HepG2 (cell line): Measurements from ENCODE around the gene MYO7A. TPM values are rescaled to one million over a fixed set of nuclear protein-coding genes. Genes with fewer than 3 reads are reported as not detected.

Experiments used
- ARHGAP35 ChIP-seq: sonication (generic); formaldehyde crosslinking; IDR thresholded peaks from 2 replicates; pipeline ENCODE4 v1.9.0; 2022; ENCODE audit warnings: mild to moderate bottlenecking, inconsistent platforms, moderate library complexity, missing genetic modification reagents, borderline replicate concordance
- ARNTL ChIP-seq: sonication (generic); formaldehyde crosslinking; IDR thresholded peaks from 2 replicates; pipeline ENCODE4 v1.4.0; 2020; ENCODE audit warnings: mild to moderate bottlenecking, missing genetic modification reagents
- CC2D1A ChIP-seq: sonication (generic); formaldehyde crosslinking; IDR thresholded peaks from 2 replicates; pipeline ENCODE4 v1.8.1; 2023; ENCODE audit warnings: mild to moderate bottlenecking, missing genetic modification reagents
- CENPT ChIP-seq: sonication (generic); formaldehyde crosslinking; IDR thresholded peaks from 2 replicates; pipeline ENCODE4 v1.8.0; 2022; ENCODE audit warnings: low read depth, mild to moderate bottlenecking, moderate library complexity, missing genetic modification reagents
- EED ChIP-seq: sonication (generic); formaldehyde crosslinking; IDR thresholded peaks from 2 replicates; pipeline ENCODE4 v1.5.0; 2020; ENCODE audit warnings: mild to moderate bottlenecking, missing genetic modification reagents
- FIP1L1 ChIP-seq: fragments of 200-400 bp; formaldehyde crosslinking; IDR thresholded peaks from 2 replicates; pipeline ENCODE4 v1.6.1; 2018; ENCODE audit warnings: low read depth, mild to moderate bottlenecking, low read length, moderate library complexity, borderline replicate concordance; ENCODE audit not compliant: insufficient read depth
- FOXK2 ChIP-seq: fragments of 450-650 bp; IDR thresholded peaks from 2 replicates; pipeline ENCODE4 v1.6.1; 2016
- GATAD2A ChIP-seq: IDR thresholded peaks from 2 replicates; pipeline ENCODE4 v1.6.1; 2016
- GTF2F1 ChIP-seq: fragments of 150-350 bp; IDR thresholded peaks from 2 replicates; pipeline ENCODE4 v1.6.1; 2014; ENCODE audit warnings: low read length
- HDAC6 ChIP-seq: fragments of 200-600 bp; sonication (generic); IDR thresholded peaks from 2 replicates; pipeline ENCODE4 v1.7.0; 2017; ENCODE audit warnings: mild to moderate bottlenecking, antibody characterized with exemption, low read length, low read depth
- NFKB2 ChIP-seq: sonication (generic); formaldehyde crosslinking; IDR thresholded peaks from 2 replicates; pipeline ENCODE4 v1.4.0; 2020; ENCODE audit warnings: missing genetic modification reagents, borderline replicate concordance
- RCOR2 ChIP-seq: IDR thresholded peaks from 2 replicates; pipeline ENCODE4 v1.6.1; 2016; ENCODE audit warnings: missing biosample characterization, missing genetic modification reagents
- RELA ChIP-seq: sonication (generic); formaldehyde crosslinking; IDR thresholded peaks from 2 replicates; pipeline ENCODE4 v1.4.0; 2020; ENCODE audit warnings: missing genetic modification reagents
- TCF7 ChIP-seq: sonication (generic); IDR thresholded peaks from 2 replicates; pipeline ENCODE4 v1.6.1; 2016; ENCODE audit warnings: antibody characterized with exemption, low read depth
- ZNF615 ChIP-seq: sonication (generic); formaldehyde crosslinking; IDR thresholded peaks from 2 replicates; pipeline ENCODE4 v1.5.0; 2020; ENCODE audit warnings: mild to moderate bottlenecking, missing genetic modification reagents, borderline replicate concordance
- ZNF670 ChIP-seq: sonication (generic); formaldehyde crosslinking; IDR thresholded peaks from 2 replicates; pipeline ENCODE4 v1.8.0; 2022; ENCODE audit warnings: mild to moderate bottlenecking, missing genetic modification reagents, borderline replicate concordance
- polyA plus RNA-seq, 8 experiments: library from polyadenylated mRNA; depleted of rRNA in 3 of 8; stranded (reverse) in 7 of 8; unstranded in 1 of 8; fragments of >200 nt; fragmentation: Illumina TruSeq in 4 of 8; extraction: Trizol in 4 of 8; gene quantifications; 2 replicates each; pipeline versions ENCODE4 v1.2.1 to v1.2.3, GENCODE V29; 2011 to 2016; ENCODE audit warnings: low read depth in 4 of 8, missing spikeins in 1 of 8, mixed read lengths in 1 of 8; ENCODE audit not compliant: insufficient read depth in 1 of 8
- total RNA-seq, 5 experiments: library from RNA; depleted of rRNA; stranded (reverse); fragments of >200 nt; fragmentation: Illumina TruSeq; extraction: Trizol; gene quantifications; 2 replicates each; pipeline ENCODE4 v1.2.3, GENCODE V29; 2016; ENCODE audit warnings: low read depth in 1 of 5
- TF ChIP-seq, protein P1 (sequence below): sonication (generic); formaldehyde crosslinking; IDR thresholded peaks from 2 replicates; pipeline ENCODE4 v1.4.0; 2020; ENCODE audit warnings: missing genetic modification reagents
- TF ChIP-seq, protein P2 (sequence below): IDR thresholded peaks from 2 replicates; pipeline ENCODE4 v1.6.1; 2012; ENCODE audit warnings: low read length, improper control_type of control experiment
- TF ChIP-seq, protein P3 (sequence below): sonication (generic); formaldehyde crosslinking; IDR thresholded peaks from 2 replicates; pipeline ENCODE4 v1.5.0; 2020; ENCODE audit warnings: missing genetic modification reagents
- TF ChIP-seq, protein P4 (sequence below): IDR thresholded peaks from 2 replicates; pipeline ENCODE4 v1.6.1; 2016
- TF ChIP-seq, protein P5 (sequence below): sonication (generic); formaldehyde crosslinking; IDR thresholded peaks from 2 replicates; pipeline ENCODE4 v1.5.0; 2020; ENCODE audit warnings: mild to moderate bottlenecking, missing genetic modification reagents, borderline replicate concordance

MYO7A gene
- total and polyA plus RNA-seq, 2 of the 13 experiments (the other 11 are each of a cell fraction or from before 2014, with no cell fraction given), result 7.5 to 10.0 TPM

DNA sequence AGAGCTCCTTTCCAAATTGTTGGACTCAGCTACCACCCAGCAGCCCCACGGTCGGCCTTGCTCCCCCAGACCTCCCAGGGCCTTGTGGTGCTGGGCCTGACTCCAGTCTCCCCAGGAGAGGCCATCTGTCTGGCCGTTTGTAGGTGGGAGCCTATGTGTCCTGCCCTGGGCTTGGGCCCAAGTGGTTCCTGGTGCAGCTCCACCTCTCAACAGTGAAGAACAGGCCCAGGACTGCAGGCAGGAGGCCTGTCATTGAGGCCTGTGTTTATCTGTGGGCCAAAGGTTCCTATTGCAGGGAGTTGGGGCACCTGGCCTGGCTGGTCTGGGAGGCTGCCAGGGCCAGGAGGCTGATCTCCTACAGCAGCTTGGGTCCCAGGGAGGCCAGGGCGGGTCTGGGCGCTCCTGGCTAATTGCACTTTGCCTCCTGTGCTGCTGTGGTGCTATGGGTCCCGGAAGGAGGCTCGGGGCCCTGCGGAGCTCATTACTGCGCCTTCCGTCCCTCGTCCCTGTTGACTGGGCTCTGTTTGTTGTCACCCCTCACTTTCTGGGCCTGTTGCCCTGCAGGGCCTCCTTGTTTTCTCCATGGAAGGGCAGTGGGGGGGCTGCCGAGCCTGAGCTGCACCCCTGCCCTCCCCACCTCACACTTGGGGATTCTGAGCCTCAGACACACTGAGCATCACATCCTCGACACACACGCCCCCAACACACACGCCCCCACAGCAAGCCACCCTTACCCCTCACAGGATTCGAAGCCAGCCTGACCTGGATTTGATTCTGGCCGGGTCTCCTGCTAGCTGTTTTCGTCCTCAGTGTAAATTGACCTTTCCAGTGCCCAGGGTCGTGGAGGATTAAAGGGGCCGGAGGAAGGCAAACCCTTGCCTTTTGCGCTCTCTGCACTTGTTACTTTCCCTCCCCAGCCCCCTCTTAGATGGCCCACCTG, 32.2 kb upstream of the MYO7A start (continued):
- TF ChIP-seq, protein P1, sequence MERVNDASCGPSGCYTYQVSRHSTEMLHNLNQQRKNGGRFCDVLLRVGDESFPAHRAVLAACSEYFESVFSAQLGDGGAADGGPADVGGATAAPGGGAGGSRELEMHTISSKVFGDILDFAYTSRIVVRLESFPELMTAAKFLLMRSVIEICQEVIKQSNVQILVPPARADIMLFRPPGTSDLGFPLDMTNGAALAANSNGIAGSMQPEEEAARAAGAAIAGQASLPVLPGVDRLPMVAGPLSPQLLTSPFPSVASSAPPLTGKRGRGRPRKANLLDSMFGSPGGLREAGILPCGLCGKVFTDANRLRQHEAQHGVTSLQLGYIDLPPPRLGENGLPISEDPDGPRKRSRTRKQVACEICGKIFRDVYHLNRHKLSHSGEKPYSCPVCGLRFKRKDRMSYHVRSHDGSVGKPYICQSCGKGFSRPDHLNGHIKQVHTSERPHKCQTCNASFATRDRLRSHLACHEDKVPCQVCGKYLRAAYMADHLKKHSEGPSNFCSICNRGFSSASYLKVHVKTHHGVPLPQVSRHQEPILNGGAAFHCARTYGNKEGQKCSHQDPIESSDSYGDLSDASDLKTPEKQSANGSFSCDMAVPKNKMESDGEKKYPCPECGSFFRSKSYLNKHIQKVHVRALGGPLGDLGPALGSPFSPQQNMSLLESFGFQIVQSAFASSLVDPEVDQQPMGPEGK (CRISPR knock-in tag), result peak; percentile 84
- TF ChIP-seq ZNF615 (CRISPR knock-in tag), result no peak
- peak; percentile 50 for TF ChIP-seq GATAD2A (CRISPR knock-in tag)
- no peak; the same call in 1 of the 2 replicates for TF ChIP-seq CENPT (CRISPR knock-in tag)
- TF ChIP-seq, protein P2, sequence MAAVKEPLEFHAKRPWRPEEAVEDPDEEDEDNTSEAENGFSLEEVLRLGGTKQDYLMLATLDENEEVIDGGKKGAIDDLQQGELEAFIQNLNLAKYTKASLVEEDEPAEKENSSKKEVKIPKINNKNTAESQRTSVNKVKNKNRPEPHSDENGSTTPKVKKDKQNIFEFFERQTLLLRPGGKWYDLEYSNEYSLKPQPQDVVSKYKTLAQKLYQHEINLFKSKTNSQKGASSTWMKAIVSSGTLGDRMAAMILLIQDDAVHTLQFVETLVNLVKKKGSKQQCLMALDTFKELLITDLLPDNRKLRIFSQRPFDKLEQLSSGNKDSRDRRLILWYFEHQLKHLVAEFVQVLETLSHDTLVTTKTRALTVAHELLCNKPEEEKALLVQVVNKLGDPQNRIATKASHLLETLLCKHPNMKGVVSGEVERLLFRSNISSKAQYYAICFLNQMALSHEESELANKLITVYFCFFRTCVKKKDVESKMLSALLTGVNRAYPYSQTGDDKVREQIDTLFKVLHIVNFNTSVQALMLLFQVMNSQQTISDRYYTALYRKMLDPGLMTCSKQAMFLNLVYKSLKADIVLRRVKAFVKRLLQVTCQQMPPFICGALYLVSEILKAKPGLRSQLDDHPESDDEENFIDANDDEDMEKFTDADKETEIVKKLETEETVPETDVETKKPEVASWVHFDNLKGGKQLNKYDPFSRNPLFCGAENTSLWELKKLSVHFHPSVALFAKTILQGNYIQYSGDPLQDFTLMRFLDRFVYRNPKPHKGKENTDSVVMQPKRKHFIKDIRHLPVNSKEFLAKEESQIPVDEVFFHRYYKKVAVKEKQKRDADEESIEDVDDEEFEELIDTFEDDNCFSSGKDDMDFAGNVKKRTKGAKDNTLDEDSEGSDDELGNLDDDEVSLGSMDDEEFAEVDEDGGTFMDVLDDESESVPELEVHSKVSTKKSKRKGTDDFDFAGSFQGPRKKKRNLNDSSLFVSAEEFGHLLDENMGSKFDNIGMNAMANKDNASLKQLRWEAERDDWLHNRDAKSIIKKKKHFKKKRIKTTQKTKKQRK, result no peak
- no peak for TF ChIP-seq FOXK2
- no peak for TF ChIP-seq TCF7
- TF ChIP-seq NFKB2 (CRISPR knock-in tag), result peak; percentile 27; the same call in 1 of the 2 replicates
- 0 out of 2 replicates have a peak, but pooled peaks have one; percentile 19 for TF ChIP-seq EED (CRISPR knock-in tag)
- TF ChIP-seq CC2D1A, result no peak
- TF ChIP-seq ZNF670 (CRISPR knock-in tag), result no peak
- no peak for TF ChIP-seq RELA
- TF ChIP-seq ARHGAP35 (CRISPR knock-in tag), result no peak
- TF ChIP-seq HDAC6, result no peak
- no peak for TF ChIP-seq ARNTL (CRISPR knock-in tag)
- TF ChIP-seq RCOR2 (CRISPR knock-in tag), result peak; percentile 83
- TF ChIP-seq, protein P3, sequence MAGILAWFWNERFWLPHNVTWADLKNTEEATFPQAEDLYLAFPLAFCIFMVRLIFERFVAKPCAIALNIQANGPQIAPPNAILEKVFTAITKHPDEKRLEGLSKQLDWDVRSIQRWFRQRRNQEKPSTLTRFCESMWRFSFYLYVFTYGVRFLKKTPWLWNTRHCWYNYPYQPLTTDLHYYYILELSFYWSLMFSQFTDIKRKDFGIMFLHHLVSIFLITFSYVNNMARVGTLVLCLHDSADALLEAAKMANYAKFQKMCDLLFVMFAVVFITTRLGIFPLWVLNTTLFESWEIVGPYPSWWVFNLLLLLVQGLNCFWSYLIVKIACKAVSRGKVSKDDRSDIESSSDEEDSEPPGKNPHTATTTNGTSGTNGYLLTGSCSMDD (CRISPR knock-in tag), result no peak
- TF ChIP-seq, protein P4, sequence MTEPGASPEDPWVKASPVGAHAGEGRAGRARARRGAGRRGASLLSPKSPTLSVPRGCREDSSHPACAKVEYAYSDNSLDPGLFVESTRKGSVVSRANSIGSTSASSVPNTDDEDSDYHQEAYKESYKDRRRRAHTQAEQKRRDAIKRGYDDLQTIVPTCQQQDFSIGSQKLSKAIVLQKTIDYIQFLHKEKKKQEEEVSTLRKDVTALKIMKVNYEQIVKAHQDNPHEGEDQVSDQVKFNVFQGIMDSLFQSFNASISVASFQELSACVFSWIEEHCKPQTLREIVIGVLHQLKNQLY (CRISPR knock-in tag), result peak; percentile 52; the same call in 1 of the 2 replicates
- TF ChIP-seq GTF2F1, result no peak
- TF ChIP-seq FIP1L1, result no peak
- TF ChIP-seq, protein P5, sequence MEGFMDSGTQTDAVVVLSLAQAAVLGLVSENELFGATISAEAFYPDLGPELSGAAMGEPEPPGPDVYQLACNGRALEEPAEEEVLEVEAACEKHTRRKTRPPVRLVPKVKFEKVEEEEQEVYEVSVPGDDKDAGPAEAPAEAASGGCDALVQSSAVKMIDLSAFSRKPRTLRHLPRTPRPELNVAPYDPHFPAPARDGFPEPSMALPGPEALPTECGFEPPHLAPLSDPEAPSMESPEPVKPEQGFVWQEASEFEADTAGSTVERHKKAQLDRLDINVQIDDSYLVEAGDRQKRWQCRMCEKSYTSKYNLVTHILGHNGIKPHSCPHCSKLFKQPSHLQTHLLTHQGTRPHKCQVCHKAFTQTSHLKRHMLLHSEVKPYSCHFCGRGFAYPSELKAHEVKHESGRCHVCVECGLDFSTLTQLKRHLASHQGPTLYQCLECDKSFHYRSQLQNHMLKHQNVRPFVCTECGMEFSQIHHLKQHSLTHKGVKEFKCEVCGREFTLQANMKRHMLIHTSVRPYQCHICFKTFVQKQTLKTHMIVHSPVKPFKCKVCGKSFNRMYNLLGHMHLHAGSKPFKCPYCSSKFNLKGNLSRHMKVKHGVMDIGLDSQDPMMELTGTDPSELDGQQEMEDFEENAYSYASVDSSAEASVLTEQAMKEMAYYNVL, result no peak
